Measurements from ENCODE around the gene ZC3H18. TPM values are rescaled to one million over a fixed set of nuclear protein-coding genes. Genes with fewer than 3 reads are reported as not detected.

Gene ZC3H18
- total RNA-seq, 6 experiments from 2014 or later, result 8.7 to 22.8 (median 16.4) TPM

DNA sequence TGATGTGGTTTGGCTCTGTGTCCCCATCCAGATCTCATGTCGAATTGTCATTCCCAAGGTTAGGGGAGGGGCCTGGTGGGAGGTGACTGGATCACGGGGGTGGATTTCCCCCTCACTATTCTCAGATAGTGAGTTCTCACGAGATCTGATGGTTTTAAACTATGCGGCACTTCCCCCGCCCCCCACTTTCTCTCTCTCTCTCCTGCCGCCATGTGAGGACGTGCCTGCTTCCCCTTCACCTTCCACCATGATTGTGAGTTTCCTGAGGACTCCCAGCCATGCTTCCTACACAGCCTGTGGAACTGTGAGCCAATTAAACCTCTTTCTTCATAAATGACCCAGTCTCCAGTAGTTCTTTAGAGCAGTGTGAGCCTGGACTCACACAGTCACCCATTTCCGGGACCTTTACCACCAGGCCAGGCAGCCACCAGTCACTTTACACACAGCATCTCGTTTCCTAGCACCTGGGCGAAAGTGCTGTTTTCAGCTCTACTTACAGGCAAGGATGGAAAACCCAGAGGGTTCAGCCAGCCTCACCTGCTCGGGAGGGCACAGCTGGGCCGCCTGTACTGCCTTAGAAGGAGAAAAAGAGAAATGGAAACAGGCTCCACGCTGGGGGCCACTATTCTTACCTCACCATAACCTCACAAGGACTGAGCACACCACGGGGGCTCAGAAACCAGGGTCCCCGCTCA lies 13.8 kb upstream of the ZC3H18 start:
- WGBS (ENCODE audit: insufficient coverage, low coverage, low lambda C conversion rate, missing lambda C conversion rate), result 65% methylated on average over 9 of the region's 15 CpGs
- Histone ChIP-seq H3K4me1 (no peaks in the 10 kb centered on the region), H3K27me3 (no peaks in the 10 kb centered on the region), H3K9me3 (no peaks in the 10 kb centered on the region), H3K4me3 (no peak overlapping the region), H3K36me3 (no peaks in the 10 kb centered on the region), H3K27ac (no peak overlapping the region)
- ATAC-seq (no peak), DNase-seq (no peak)
- intact Hi-C loops (cut with DNase I), result no loop called here
- TF ChIP-seq, protein P1, sequence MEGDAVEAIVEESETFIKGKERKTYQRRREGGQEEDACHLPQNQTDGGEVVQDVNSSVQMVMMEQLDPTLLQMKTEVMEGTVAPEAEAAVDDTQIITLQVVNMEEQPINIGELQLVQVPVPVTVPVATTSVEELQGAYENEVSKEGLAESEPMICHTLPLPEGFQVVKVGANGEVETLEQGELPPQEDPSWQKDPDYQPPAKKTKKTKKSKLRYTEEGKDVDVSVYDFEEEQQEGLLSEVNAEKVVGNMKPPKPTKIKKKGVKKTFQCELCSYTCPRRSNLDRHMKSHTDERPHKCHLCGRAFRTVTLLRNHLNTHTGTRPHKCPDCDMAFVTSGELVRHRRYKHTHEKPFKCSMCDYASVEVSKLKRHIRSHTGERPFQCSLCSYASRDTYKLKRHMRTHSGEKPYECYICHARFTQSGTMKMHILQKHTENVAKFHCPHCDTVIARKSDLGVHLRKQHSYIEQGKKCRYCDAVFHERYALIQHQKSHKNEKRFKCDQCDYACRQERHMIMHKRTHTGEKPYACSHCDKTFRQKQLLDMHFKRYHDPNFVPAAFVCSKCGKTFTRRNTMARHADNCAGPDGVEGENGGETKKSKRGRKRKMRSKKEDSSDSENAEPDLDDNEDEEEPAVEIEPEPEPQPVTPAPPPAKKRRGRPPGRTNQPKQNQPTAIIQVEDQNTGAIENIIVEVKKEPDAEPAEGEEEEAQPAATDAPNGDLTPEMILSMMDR (IDR thresholded peaks at IDR 0.05), result no peak
- no peak for TF ChIP-seq POLR2A (IDR thresholded peaks at IDR 0.05)

DNA sequence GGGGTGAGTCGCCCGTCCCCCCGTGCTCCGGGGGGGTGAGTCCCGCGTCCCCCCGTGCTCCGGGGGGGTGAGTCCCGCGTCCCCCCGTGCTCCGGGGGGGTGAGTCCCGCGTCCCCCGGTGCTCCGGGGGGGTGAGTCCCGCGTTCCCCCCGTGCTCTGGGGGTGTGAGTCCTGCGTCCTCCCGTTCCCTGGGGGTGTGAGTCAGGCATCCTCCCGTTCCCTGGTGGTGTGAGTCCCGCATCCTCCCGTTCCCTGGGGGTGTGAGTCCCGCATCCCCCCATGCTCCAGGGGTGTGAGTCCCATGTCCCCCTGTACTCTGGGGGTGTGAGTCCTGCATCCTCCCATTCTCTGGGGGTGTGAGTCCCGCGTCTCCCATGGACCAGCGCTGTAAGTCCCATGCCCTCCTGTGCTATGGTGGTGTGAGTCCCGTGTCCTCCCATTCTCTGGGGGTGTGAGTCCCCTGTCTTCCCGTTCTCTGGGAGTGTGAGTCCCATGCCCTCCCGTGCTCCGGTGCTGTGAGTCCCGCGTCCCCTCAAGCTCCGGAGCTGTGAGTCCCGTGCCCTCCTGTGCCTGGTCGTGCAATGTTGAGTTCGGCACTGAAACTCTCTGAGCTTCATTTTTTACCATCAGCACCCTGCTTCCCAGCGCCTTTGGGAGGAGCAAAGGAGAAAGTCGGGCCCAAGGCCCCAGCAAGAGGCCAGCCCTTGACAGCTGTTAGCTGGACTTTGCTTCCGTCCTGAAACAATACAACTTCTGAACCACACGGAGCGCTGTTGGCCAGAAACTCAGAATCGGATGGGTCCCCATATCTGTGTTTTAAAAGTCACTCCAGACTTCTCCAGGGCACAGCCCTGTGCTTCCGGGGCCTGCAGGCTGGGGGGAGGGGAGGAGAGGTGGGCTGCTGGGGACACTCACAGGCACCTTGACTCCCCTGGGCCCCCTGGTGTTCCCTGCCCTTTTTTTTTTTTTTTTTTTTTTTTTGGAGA lies 11.5 kb upstream of the ZC3H18 start:
- TF ChIP-seq POLR2A (IDR thresholded peaks at IDR 0.05), result no peak
- TF ChIP-seq, protein P1 (IDR thresholded peaks at IDR 0.05), result peak; percentile 44 to 54 (median 48)
- Histone ChIP-seq H3K4me3 (no peak overlapping the region), H3K9me3 (no peaks in the 10 kb centered on the region), H3K4me1 (peaks cover 0 to 3% (median 0%) of the 10 kb centered on the region in 4 donors), H3K27me3 (no peaks in the 10 kb centered on the region), H3K36me3 (no peaks in the 10 kb centered on the region), H3K27ac (no peak overlapping the region)
- intact Hi-C loops (cut with DNase I), result no loop called here
- DNase-seq, result peak in 2 of 3 donors; percentile 73 to 74
- peak; percentile 74 to 84 (median 83) for ATAC-seq
- 38% methylated on average over 15 of the region's 45 CpGs for WGBS (ENCODE audit: insufficient coverage, low coverage, low lambda C conversion rate, missing lambda C conversion rate)

DNA sequence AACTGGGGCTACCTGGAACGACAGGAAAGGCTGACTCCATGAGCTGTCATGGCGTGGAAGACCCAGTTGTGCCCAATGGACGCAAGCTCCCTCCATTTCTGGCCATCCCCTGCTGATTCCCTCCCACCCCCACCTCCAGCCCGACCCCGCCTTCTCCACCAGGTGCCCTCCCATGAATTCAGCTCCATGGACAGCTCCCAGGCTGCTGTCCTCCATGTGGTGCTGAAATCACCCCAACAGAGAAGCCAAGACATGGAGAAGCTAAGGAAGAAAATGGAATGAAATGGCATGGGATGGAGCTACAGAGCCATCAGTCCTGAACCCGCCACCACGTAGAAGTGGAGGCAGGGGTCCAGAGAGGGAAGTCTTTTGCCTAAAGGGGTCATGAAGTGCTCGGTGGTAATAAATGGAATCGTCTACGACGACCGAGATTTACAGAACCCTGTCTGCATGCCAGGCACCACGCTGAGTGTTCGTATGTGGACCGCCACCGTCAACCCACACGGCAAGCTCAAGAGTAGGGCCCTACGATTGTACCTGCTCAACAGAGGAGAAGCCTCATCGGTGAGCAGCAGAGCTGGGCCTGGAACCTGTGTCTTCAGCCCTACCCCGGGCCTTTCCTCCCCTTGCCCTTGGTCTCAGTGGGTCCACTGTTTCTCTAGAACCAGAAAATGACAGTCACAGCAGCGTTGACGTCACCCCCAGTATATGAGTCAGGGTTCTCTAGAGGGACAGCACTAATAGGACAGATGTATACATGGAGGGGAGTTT lies 9.3 kb upstream of the ZC3H18 start:
- no peak for TF ChIP-seq POLR2A (IDR thresholded peaks at IDR 0.05)
- TF ChIP-seq, protein P1 (IDR thresholded peaks at IDR 0.05), result no peak
- Histone ChIP-seq H3K4me3 (no peak overlapping the region), H3K27me3 (no peaks in the 10 kb centered on the region), H3K9me3 (no peaks in the 10 kb centered on the region), H3K36me3 (no peaks in the 10 kb centered on the region), H3K27ac (no peak overlapping the region), H3K4me1 (peaks cover 0 to 3% (median 0%) of the 10 kb centered on the region in 4 donors)
- WGBS (ENCODE audit: insufficient coverage, low coverage, low lambda C conversion rate, missing lambda C conversion rate), result 15% methylated on average over 7 of the region's 22 CpGs
- no peak for ATAC-seq
- intact Hi-C loops (cut with DNase I), result loop anchor here in 1 of 2 donors (5.0 kb wide), 1 partner anchor 119 kb away; no protein-coding TSS in a partner anchor
- DNase-seq, result no peak

Measured in right lobe of liver (tissue), 6 donors.